HCT116 (cell line): ENCODE measurements around the gene TNRC6C. TPM values are rescaled to one million over a fixed set of nuclear protein-coding genes. Genes with fewer than 3 reads are reported as not detected.

Experiments used
- ATAC-seq: fragments of 200-7000 bp; cut with Tn5 transposase; 2 replicates; pipeline ENCODE4 v1.9.1; 2020; ENCODE audit warnings: mild to moderate bottlenecking, moderate library complexity
- BruUV-seq: library from RNA; stranded (reverse); fragments of 400-500 nt; replicated peaks from 2 replicates; lab custom pipeline; 2021; lab: Mats Ljungman, UMichigan
- CTCF ChIA-PET: fragments of 300-600 bp; sonication (Branson Sonifier 250); formaldehyde crosslinking; loops from one replicate; lab custom pipeline; 2021; ENCODE audit warnings: antibody characterized with exemption; lab: Charles Lee
- POLR2A ChIA-PET: fragments of 300-600, 350-600 bp; sonication (Branson Sonifier 250); formaldehyde crosslinking; loops from one replicate; lab custom pipeline; 2021; ENCODE audit warnings: antibody characterized with exemption; lab: Charles Lee
- RAD21 ChIA-PET, 2 experiments: fragments of 300-600 bp; sonication (Branson Sonifier 250); formaldehyde crosslinking; loops; one replicate each; lab custom pipeline; 2023; ENCODE audit warnings: low total read pairs in 2 of 2; ENCODE audit not compliant: uncharacterized antibody in 2 of 2, unreplicated experiment in 2 of 2, low non-redundant PET in 1 of 2; lab: Charles Lee
- DNase-seq: peaks from one replicate; pipeline ENCODE4 v3.0.0-alpha.2; 2010; ENCODE audit warnings: low read depth, low spot score
- H2AFZ ChIP-seq: fragments of 200-600 bp; shearing (Covaris generic), sonication (generic); 2 replicates; pipeline ENCODE4 v1.6.1; 2017; ENCODE audit warnings: low read depth, mixed run types, mixed read lengths, antibody characterized with exemption, low read length; ENCODE audit not compliant: poor library complexity, severe bottlenecking
- H3K27ac ChIP-seq: 2 replicates; pipeline ENCODE4 v1.5.1; 2012; ENCODE audit warnings: low read depth, low read length
- H3K27me3 ChIP-seq: fragments of 200-600 bp; sonication (generic); 2 replicates; pipeline ENCODE4 v1.6.1; 2016; ENCODE audit warnings: mixed run types, low read length, mixed read lengths; ENCODE audit not compliant: insufficient read depth
- H3K36me3 ChIP-seq, 2 experiments: fragments of 200-500 bp in 1 of 2; fragments of 200-600 bp in 1 of 2; sonication (Bioruptor generic) in 1 of 2; sonication (generic) in 1 of 2; 2 replicates each; pipeline versions ENCODE4 v1.5.1 to v1.6.1; 2014 to 2016; ENCODE audit warnings: low read length in 2 of 2, inconsistent platforms in 1 of 2, mixed read lengths in 1 of 2, mixed run types in 1 of 2; ENCODE audit not compliant: insufficient read depth in 2 of 2, control insufficient read depth in 1 of 2
- H3K4me1 ChIP-seq, 2 experiments: fragments of 200-600 bp in 1 of 2; sonication (generic) in 1 of 2; 2 replicates each; pipeline versions ENCODE4 v1.5.1 to v1.6.1; 2012 to 2017; ENCODE audit warnings: low read length in 2 of 2, inconsistent platforms in 1 of 2, mild to moderate bottlenecking in 1 of 2, mixed read lengths in 1 of 2, mixed run types in 1 of 2, moderate library complexity in 1 of 2; ENCODE audit not compliant: insufficient read depth in 2 of 2, control insufficient read depth in 1 of 2
- H3K4me2 ChIP-seq: fragments of 200-600 bp; sonication (generic); 2 replicates; pipeline ENCODE4 v1.6.1; 2017; ENCODE audit warnings: mixed run types, low read length, mixed read lengths
- H3K4me3 ChIP-seq, 2 experiments: fragments of 200-600 bp in 1 of 2; sonication (generic) in 1 of 2; replicated peaks in 1 of 2; 2 replicates each; pipeline ENCODE4 v1.5.1; 2011 to 2016; ENCODE audit warnings: low read length in 2 of 2, control low read depth in 1 of 2, low read depth in 1 of 2, mild to moderate bottlenecking in 1 of 2, mixed read lengths in 1 of 2, mixed run types in 1 of 2
- H3K79me2 ChIP-seq: fragments of 200-600 bp; sonication (generic); 2 replicates; pipeline ENCODE4 v1.6.1; 2017; ENCODE audit warnings: mild to moderate bottlenecking, mixed run types, low read length, moderate library complexity, mixed read lengths; ENCODE audit not compliant: insufficient read depth
- H3K9ac ChIP-seq: fragments of 200-600 bp; sonication (generic); 2 replicates; pipeline ENCODE4 v1.6.1; 2016; ENCODE audit warnings: low read length, mixed read lengths
- H3K9me2 ChIP-seq: fragments of 200-600 bp; sonication (generic), shearing (Covaris generic); 2 replicates; pipeline ENCODE4 v1.6.1; 2017; ENCODE audit warnings: mixed run types, mild to moderate bottlenecking, moderate library complexity; ENCODE audit not compliant: insufficient read depth
- H3K9me3 ChIP-seq, 2 experiments: fragments of 200-500 bp in 1 of 2; fragments of 200-600 bp in 1 of 2; sonication (Bioruptor generic) in 1 of 2; sonication (generic) in 1 of 2; 2 replicates each; pipeline ENCODE4 v1.6.1; 2014 to 2017; ENCODE audit warnings: low read length in 2 of 2, mixed read lengths in 2 of 2, inconsistent platforms in 1 of 2, low read depth in 1 of 2, mild to moderate bottlenecking in 1 of 2, mixed run types in 1 of 2, moderate library complexity in 1 of 2; ENCODE audit not compliant: control insufficient read depth in 1 of 2, insufficient read depth in 1 of 2
- H4K20me1 ChIP-seq: fragments of 200-600 bp; sonication (generic), shearing (Covaris generic); 2 replicates; pipeline ENCODE4 v1.6.1; 2017; ENCODE audit warnings: mixed run types, mild to moderate bottlenecking, moderate library complexity; ENCODE audit not compliant: insufficient read depth
- CBX3 ChIP-seq: IDR thresholded peaks from 2 replicates; pipeline ENCODE4 v1.6.1; 2012; ENCODE audit warnings: low read depth
- CEBPB ChIP-seq: IDR thresholded peaks from 2 replicates; pipeline ENCODE4 v1.6.1; 2012; ENCODE audit warnings: low read depth
- CTCF ChIP-seq, 3 experiments: fragments of 200-600 bp in 1 of 3; sonication (generic) in 1 of 3; IDR thresholded peaks in 2 of 3; conservative IDR thresholded peaks in 1 of 3; 2 replicates each; pipeline ENCODE4 v1.5.1; 2012 to 2017; ENCODE audit warnings: low read depth in 2 of 3, low read length in 2 of 3, antibody characterized with exemption in 1 of 3, borderline replicate concordance in 1 of 3, control low read depth in 1 of 3, mild to moderate bottlenecking in 1 of 3, mixed read lengths in 1 of 3, mixed run types in 1 of 3, moderate library complexity in 1 of 3; ENCODE audit not compliant: insufficient read depth in 1 of 3
- ELF1 ChIP-seq: IDR thresholded peaks from 2 replicates; pipeline ENCODE4 v1.6.1; 2012; ENCODE audit warnings: low read depth, borderline replicate concordance
- EZH2phosphoT487 ChIP-seq: fragments of 200-600 bp; IDR thresholded peaks from 2 replicates; pipeline ENCODE4 v1.6.1; 2018; ENCODE audit warnings: antibody characterized with exemption, borderline replicate concordance
- MAX ChIP-seq: IDR thresholded peaks from 2 replicates; pipeline ENCODE4 v1.6.1; 2012
- POLR2A ChIP-seq: IDR thresholded peaks from 2 replicates; pipeline ENCODE4 v1.7.0; 2011; ENCODE audit warnings: borderline replicate concordance; ENCODE audit not compliant: insufficient read depth, insufficient read length; ENCODE audit errors: extremely low read depth
- REST ChIP-seq: IDR thresholded peaks from 2 replicates; pipeline ENCODE4 v1.6.1; 2012; ENCODE audit warnings: low read depth
- SIN3A ChIP-seq: IDR thresholded peaks from 2 replicates; pipeline ENCODE4 v1.6.1; 2012; ENCODE audit warnings: low read depth
- TCF7L2 ChIP-seq: IDR thresholded peaks from 2 replicates; pipeline ENCODE4 v1.7.0; 2011; ENCODE audit warnings: borderline replicate concordance, inconsistent platforms; ENCODE audit not compliant: insufficient read depth, insufficient read length; ENCODE audit errors: extremely low read depth
- ZBTB33 ChIP-seq: IDR thresholded peaks from 2 replicates; pipeline ENCODE4 v1.6.1; 2011; ENCODE audit warnings: mild to moderate bottlenecking, low read length, moderate library complexity; ENCODE audit not compliant: insufficient replicate concordance; ENCODE audit errors: extremely low read depth
- ZFX ChIP-seq: fragments of 450-650 bp; IDR thresholded peaks from 2 replicates; pipeline ENCODE4 v1.6.1; 2017
- ZNF274 ChIP-seq: fragments of 200-500 bp; sonication (Bioruptor generic); IDR thresholded peaks from 2 replicates; pipeline ENCODE4 v1.6.1; 2014; ENCODE audit warnings: mild to moderate bottlenecking, low read depth, low read length, inconsistent platforms
- intact Hi-C: fragments of 100-400 bp; cut with micrococcal nuclease; formaldehyde crosslinking; loops from 2 replicates; pipeline ENCODE4 v1.10.0; 2022
- total RNA-seq: library from RNA; stranded (reverse); gene quantifications from one replicate; pipeline ENCODE4 v1.2.1, GENCODE V29; 2021; ENCODE audit not compliant: unreplicated experiment

The TNRC6C gene
- total RNA-seq, 1 experiment from 2014 or later, result 23.4 TPM

- TF ChIP-seq CTCF (IDR thresholded peaks at IDR 0.05 in 2 of 3, conservative IDR thresholded peaks at IDR 0.05 in 1 of 3; ENCODE audit: borderline replicate concordance in 1 of 3, insufficient read depth in 1 of 3, low read depth in 2 of 3, low read length in 2 of 3) (peak in 2 of 3 experiments; percentile 15 to 27; a peak in 2 of 6 replicates), CBX3 (peak; percentile 55)
These were observed 82.2 kb downstream of the TNRC6C start (continued) for GRCh38 chr17:78040440-78041385.

GRCh38 chr17:78041386-78042179 is 83.1 kb downstream of the TNRC6C start:
- BruUV-seq, result TSS peak; percentile 63
- CTCF ChIA-PET, result interaction anchor here (1.2 to 3.4 kb wide), 5 partner anchors 12 to 209 kb away, joined by 3 to 18 read pairs (median 8); no protein-coding TSS in a partner anchor
- TF ChIP-seq ZBTB33 (no peak), ELF1 (no peak), ZFX (no peak), REST (no peak), TCF7L2 (no peak), SIN3A (no peak), CEBPB (no peak), MAX (no peak), ZNF274 (no peak), POLR2A (no peak), EZH2phosphoT487 (no peak)

More at GRCh38 chr17:78041386-78042179, 83.1 kb downstream of the TNRC6C start:
- ChIA-PET POLR2A (interaction anchor here (1.3 to 1.5 kb wide), 3 partner anchors 10 to 146 kb away, joined by 4 to 5 read pairs (median 4); partner anchors contain the start of genes AFMID and TK1), RAD21 (interaction anchor here in 1 of 2 experiments (0.6 kb wide), 1 partner anchor 188 kb away, joined by 3 read pairs; no protein-coding TSS in a partner anchor)
- H3K4me2 ChIP-seq, result peak overlapping the region; percentile 85
- H3K36me3 ChIP-seq, result no peaks in the 10 kb centered on the region
- ATAC-seq, result no peak
- DNase-seq, result no peak
- H3K27me3 ChIP-seq, result no peaks in the 10 kb centered on the region
- no peaks in the 10 kb centered on the region for H3K79me2 ChIP-seq
- H3K9me3 ChIP-seq, result no peaks in the 10 kb centered on the region; a peak in 1 of 4 replicates
- no peaks in the 10 kb centered on the region for H4K20me1 ChIP-seq
- peak overlapping the region; percentile 56 to 67 for H3K4me3 ChIP-seq
- H3K27ac ChIP-seq, result peak overlapping the region; percentile 75
- peak overlapping the region; percentile 89 for H2AFZ ChIP-seq
- H3K9me2 ChIP-seq, result no peaks in the 10 kb centered on the region
- peak overlapping the region; percentile 77 for H3K9ac ChIP-seq
- intact Hi-C loops, result no loop called here
- H3K4me1 ChIP-seq, result peaks cover 17 to 29% of the 10 kb centered on the region in 2 experiments
